HEK293 (cell line): ENCODE data around the gene PLLP.

Experiments used
- GFI1B ChIP-seq: fragments of 450-650 bp; formaldehyde crosslinking; IDR thresholded peaks from 2 replicates; pipeline ENCODE4 v1.5.1; 2016; ENCODE audit warnings: missing biosample characterization, missing genetic modification characterization
- HOXA7 ChIP-seq: sonication (generic); formaldehyde crosslinking; IDR thresholded peaks from 2 replicates; pipeline ENCODE4 v1.8.1; 2022; ENCODE audit warnings: missing genetic modification reagents, borderline replicate concordance
- KLF1 ChIP-seq: fragments of 450-650 bp; formaldehyde crosslinking; IDR thresholded peaks from 2 replicates; pipeline ENCODE4 v1.5.1; 2016; ENCODE audit warnings: missing biosample characterization, missing genetic modification characterization
- KLF8 ChIP-seq: fragments of 450-650 bp; formaldehyde crosslinking; IDR thresholded peaks from 2 replicates; pipeline ENCODE4 v1.5.1; 2016; ENCODE audit warnings: missing biosample characterization, missing genetic modification characterization
- OSR2 ChIP-seq: fragments of 450-650 bp; formaldehyde crosslinking; IDR thresholded peaks from 2 replicates; pipeline ENCODE4 v1.5.1; 2016; ENCODE audit warnings: missing biosample characterization, missing genetic modification characterization
- OVOL3 ChIP-seq: fragments of 450-650 bp; formaldehyde crosslinking; IDR thresholded peaks from 2 replicates; pipeline ENCODE4 v1.5.1; 2016; ENCODE audit warnings: missing biosample characterization, missing genetic modification characterization
- PRDM1 ChIP-seq: fragments of 450-650 bp; formaldehyde crosslinking; IDR thresholded peaks from 2 replicates; pipeline ENCODE4; 2016; ENCODE audit warnings: missing biosample characterization, missing genetic modification characterization
- REPIN1 ChIP-seq: fragments of 450-650 bp; formaldehyde crosslinking; IDR thresholded peaks from 2 replicates; pipeline ENCODE4 v1.5.1; 2017; ENCODE audit warnings: missing biosample characterization, missing genetic modification characterization, low read depth
- ZBTB21 ChIP-seq: fragments of 450-650 bp; formaldehyde crosslinking; IDR thresholded peaks from 2 replicates; pipeline ENCODE4 v1.5.1; 2017; ENCODE audit warnings: missing biosample characterization, missing genetic modification characterization
- ZBTB48 ChIP-seq: fragments of 450-650 bp; formaldehyde crosslinking; IDR thresholded peaks from 2 replicates; pipeline ENCODE4 v1.5.1; 2016; ENCODE audit warnings: missing biosample characterization, missing genetic modification characterization
- ZNF132 ChIP-seq: fragments of 450-650 bp; formaldehyde crosslinking; IDR thresholded peaks from 2 replicates; pipeline ENCODE4 v1.5.1; 2017; ENCODE audit warnings: missing biosample characterization, missing genetic modification characterization, borderline replicate concordance
- ZNF133 ChIP-seq: fragments of 450-650 bp; formaldehyde crosslinking; IDR thresholded peaks from 2 replicates; pipeline ENCODE4 v1.5.1; 2016; ENCODE audit warnings: missing biosample characterization, missing genetic modification characterization
- ZNF138 ChIP-seq: fragments of 450-650 bp; formaldehyde crosslinking; IDR thresholded peaks from 2 replicates; pipeline ENCODE4 v1.5.1; 2016; ENCODE audit warnings: missing biosample characterization, missing genetic modification characterization, borderline replicate concordance
- ZNF211 ChIP-seq: fragments of 450-650 bp; formaldehyde crosslinking; IDR thresholded peaks from 2 replicates; pipeline ENCODE4 v1.5.1; 2016; ENCODE audit warnings: low read depth, missing biosample characterization, missing genetic modification characterization
- ZNF221 ChIP-seq: fragments of 450-650 bp; formaldehyde crosslinking; IDR thresholded peaks from 2 replicates; pipeline ENCODE4 v1.5.1; 2017; ENCODE audit warnings: missing biosample characterization, missing genetic modification characterization, borderline replicate concordance
- ZNF239 ChIP-seq: fragments of 450-650 bp; formaldehyde crosslinking; IDR thresholded peaks from 2 replicates; pipeline ENCODE4 v1.5.1; 2016; ENCODE audit warnings: missing biosample characterization, missing genetic modification characterization
- ZNF266 ChIP-seq: fragments of 450-650 bp; formaldehyde crosslinking; IDR thresholded peaks from 2 replicates; pipeline ENCODE4 v1.5.1; 2016; ENCODE audit warnings: missing biosample characterization, missing genetic modification characterization, low read depth
- ZNF292 ChIP-seq: fragments of 450-650 bp; formaldehyde crosslinking; IDR thresholded peaks from 2 replicates; pipeline ENCODE4 v1.5.1; 2016; ENCODE audit warnings: low read depth, missing biosample characterization, missing genetic modification characterization, borderline replicate concordance
- ZNF404 ChIP-seq: fragments of 450-650 bp; formaldehyde crosslinking; IDR thresholded peaks from 2 replicates; pipeline ENCODE4 v1.5.1; 2017; ENCODE audit warnings: missing biosample characterization, missing genetic modification characterization
- ZNF416 ChIP-seq: fragments of 450-650 bp; formaldehyde crosslinking; IDR thresholded peaks from 2 replicates; pipeline ENCODE4 v1.5.1; 2016; ENCODE audit warnings: missing biosample characterization, missing genetic modification characterization
- ZNF548 ChIP-seq: fragments of 450-650 bp; formaldehyde crosslinking; IDR thresholded peaks from 2 replicates; pipeline ENCODE4 v1.5.1; 2016; ENCODE audit warnings: missing biosample characterization, missing genetic modification characterization
- ZNF596 ChIP-seq: fragments of 450-650 bp; IDR thresholded peaks from 2 replicates; pipeline ENCODE4 v1.5.0; 2018; ENCODE audit warnings: missing biosample characterization, mild to moderate bottlenecking, missing genetic modification characterization, moderate library complexity
- ZNF610 ChIP-seq: fragments of 450-650 bp; formaldehyde crosslinking; IDR thresholded peaks from 2 replicates; pipeline ENCODE4 v1.5.1; 2016; ENCODE audit warnings: missing biosample characterization, missing genetic modification characterization, borderline replicate concordance
- ZNF629 ChIP-seq: fragments of 450-650 bp; formaldehyde crosslinking; IDR thresholded peaks from 2 replicates; pipeline ENCODE4 v1.5.1; 2017; ENCODE audit warnings: missing biosample characterization, missing genetic modification characterization
- ZNF654 ChIP-seq: fragments of 450-650 bp; formaldehyde crosslinking; IDR thresholded peaks from 2 replicates; pipeline ENCODE4 v1.5.1; 2016; ENCODE audit warnings: low read depth, missing biosample characterization, missing genetic modification characterization
- ZNF664 ChIP-seq: fragments of 450-650 bp; formaldehyde crosslinking; IDR thresholded peaks from 2 replicates; pipeline ENCODE4 v1.5.1; 2016; ENCODE audit warnings: missing biosample characterization, missing genetic modification characterization
- ZNF785 ChIP-seq: fragments of 450-650 bp; formaldehyde crosslinking; IDR thresholded peaks from 2 replicates; pipeline ENCODE4 v1.5.1; 2016; ENCODE audit warnings: missing biosample characterization, missing genetic modification characterization
- ZNF792 ChIP-seq: fragments of 450-650 bp; formaldehyde crosslinking; IDR thresholded peaks from 2 replicates; pipeline ENCODE4 v1.5.1; 2016; ENCODE audit warnings: missing biosample characterization, missing genetic modification characterization
- ZNF837 ChIP-seq: fragments of 450-650 bp; formaldehyde crosslinking; IDR thresholded peaks from 2 replicates; pipeline ENCODE4 v1.5.1; 2016; ENCODE audit warnings: missing biosample characterization, missing genetic modification characterization
- ZSCAN23 ChIP-seq: fragments of 450-650 bp; formaldehyde crosslinking; IDR thresholded peaks from 2 replicates; pipeline ENCODE4 v1.5.1; 2016; ENCODE audit warnings: missing biosample characterization, missing genetic modification characterization
- TF ChIP-seq, protein P1 (sequence below): fragments of 450-650 bp; formaldehyde crosslinking; IDR thresholded peaks from 2 replicates; pipeline ENCODE4 v1.5.1; 2016; ENCODE audit warnings: missing biosample characterization, missing genetic modification characterization, borderline replicate concordance
- TF ChIP-seq, protein P2 (sequence below): sonication (generic); formaldehyde crosslinking; IDR thresholded peaks from 2 replicates; pipeline ENCODE4 v1.8.1; 2022; ENCODE audit warnings: mild to moderate bottlenecking, moderate library complexity, missing genetic modification reagents
- TF ChIP-seq, protein P3 (sequence below): fragments of 450-650 bp; formaldehyde crosslinking; IDR thresholded peaks from 2 replicates; pipeline ENCODE4 v1.5.1; 2016; ENCODE audit warnings: missing biosample characterization, missing genetic modification characterization
- TF ChIP-seq, protein P4 (sequence below): fragments of 450-650 bp; formaldehyde crosslinking; IDR thresholded peaks from 2 replicates; pipeline ENCODE4 v1.5.1; 2016; ENCODE audit warnings: missing biosample characterization, missing genetic modification characterization

The PLLP gene

DNA sequence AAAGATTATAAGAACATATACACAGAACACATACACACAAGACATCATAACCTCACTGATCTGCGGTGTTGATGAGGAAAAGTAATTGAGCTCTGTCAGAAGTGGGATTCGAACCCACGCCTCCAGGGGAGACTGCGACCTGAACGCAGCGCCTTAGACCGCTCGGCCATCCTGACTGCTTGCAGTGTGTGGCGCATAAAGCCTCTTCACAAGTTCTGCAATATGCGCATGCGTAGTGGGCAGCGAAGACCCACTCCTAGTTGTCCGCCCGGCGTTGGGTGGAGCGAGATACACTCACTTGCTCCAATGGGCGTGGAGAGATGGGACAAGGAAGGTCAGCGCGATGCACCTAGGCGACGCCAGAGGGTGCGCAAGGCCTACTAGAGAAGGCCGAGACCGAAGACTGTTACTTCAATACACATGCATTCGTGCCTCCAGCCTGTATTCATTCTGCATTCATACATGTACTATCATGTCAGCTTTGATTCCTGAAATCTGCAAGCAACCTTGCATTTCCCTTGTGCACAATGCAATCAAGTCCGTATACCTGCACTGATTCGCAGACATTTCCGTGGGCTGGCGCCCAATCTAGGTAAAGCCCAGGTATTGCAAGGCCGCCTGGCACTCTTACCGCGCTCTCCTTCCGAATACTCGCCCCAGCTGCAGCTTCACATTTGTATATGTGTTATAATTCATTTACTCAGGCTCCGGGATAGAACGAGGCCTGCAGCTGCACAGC, 16.1 kb upstream of the PLLP start (continued):
- TF ChIP-seq ZNF596 (tag by site-specific recombination) (no peak), ZNF211 (no peak), ZNF404 (tag by site-specific recombination) (no peak), REPIN1 (tag by site-specific recombination) (no peak; the same call in 1 of the 2 replicates), ZNF138 (tag by site-specific recombination) (no peak), ZNF133 (tag by site-specific recombination) (no peak), ZNF837 (tag by site-specific recombination) (no peak), ZNF266 (tag by site-specific recombination) (no peak), ZBTB21 (no peak), ZNF239 (tag by site-specific recombination) (no peak), KLF8 (tag by site-specific recombination) (peak; percentile 60; the same call in 1 of the 2 replicates), ZBTB48 (no peak), ZNF292 (no peak), OVOL3 (no peak), ZNF785 (tag by site-specific recombination) (no peak), KLF1 (tag by site-specific recombination) (peak; percentile 68), GFI1B (no peak; the same call in 1 of the 2 replicates), ZNF629 (peak; percentile 30; the same call in 1 of the 2 replicates), OSR2 (tag by site-specific recombination) (no peak), ZNF221 (tag by site-specific recombination) (no peak), ZNF548 (no peak), ZSCAN23 (tag by site-specific recombination) (no peak), ZNF792 (tag by site-specific recombination) (no peak), ZNF132 (no peak), PRDM1 (tag by site-specific recombination) (no peak), ZNF654 (tag by site-specific recombination) (peak; percentile 87), ZNF610 (tag by site-specific recombination) (no peak), ZNF664 (tag by site-specific recombination) (no peak), ZNF416 (no peak), HOXA7 (CRISPR knock-in tag) (no peak)
- TF ChIP-seq, protein P1, sequence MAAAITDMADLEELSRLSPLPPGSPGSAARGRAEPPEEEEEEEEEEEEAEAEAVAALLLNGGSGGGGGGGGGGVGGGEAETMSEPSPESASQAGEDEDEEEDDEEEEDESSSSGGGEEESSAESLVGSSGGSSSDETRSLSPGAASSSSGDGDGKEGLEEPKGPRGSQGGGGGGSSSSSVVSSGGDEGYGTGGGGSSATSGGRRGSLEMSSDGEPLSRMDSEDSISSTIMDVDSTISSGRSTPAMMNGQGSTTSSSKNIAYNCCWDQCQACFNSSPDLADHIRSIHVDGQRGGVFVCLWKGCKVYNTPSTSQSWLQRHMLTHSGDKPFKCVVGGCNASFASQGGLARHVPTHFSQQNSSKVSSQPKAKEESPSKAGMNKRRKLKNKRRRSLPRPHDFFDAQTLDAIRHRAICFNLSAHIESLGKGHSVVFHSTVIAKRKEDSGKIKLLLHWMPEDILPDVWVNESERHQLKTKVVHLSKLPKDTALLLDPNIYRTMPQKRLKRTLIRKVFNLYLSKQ: no peak
- TF ChIP-seq, protein P2, sequence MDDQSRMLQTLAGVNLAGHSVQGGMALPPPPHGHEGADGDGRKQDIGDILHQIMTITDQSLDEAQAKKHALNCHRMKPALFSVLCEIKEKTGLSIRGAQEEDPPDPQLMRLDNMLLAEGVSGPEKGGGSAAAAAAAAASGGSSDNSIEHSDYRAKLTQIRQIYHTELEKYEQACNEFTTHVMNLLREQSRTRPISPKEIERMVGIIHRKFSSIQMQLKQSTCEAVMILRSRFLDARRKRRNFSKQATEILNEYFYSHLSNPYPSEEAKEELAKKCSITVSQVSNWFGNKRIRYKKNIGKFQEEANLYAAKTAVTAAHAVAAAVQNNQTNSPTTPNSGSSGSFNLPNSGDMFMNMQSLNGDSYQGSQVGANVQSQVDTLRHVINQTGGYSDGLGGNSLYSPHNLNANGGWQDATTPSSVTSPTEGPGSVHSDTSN (CRISPR knock-in tag): peak; percentile 61; the same call in 1 of the 2 replicates
- TF ChIP-seq, protein P3, sequence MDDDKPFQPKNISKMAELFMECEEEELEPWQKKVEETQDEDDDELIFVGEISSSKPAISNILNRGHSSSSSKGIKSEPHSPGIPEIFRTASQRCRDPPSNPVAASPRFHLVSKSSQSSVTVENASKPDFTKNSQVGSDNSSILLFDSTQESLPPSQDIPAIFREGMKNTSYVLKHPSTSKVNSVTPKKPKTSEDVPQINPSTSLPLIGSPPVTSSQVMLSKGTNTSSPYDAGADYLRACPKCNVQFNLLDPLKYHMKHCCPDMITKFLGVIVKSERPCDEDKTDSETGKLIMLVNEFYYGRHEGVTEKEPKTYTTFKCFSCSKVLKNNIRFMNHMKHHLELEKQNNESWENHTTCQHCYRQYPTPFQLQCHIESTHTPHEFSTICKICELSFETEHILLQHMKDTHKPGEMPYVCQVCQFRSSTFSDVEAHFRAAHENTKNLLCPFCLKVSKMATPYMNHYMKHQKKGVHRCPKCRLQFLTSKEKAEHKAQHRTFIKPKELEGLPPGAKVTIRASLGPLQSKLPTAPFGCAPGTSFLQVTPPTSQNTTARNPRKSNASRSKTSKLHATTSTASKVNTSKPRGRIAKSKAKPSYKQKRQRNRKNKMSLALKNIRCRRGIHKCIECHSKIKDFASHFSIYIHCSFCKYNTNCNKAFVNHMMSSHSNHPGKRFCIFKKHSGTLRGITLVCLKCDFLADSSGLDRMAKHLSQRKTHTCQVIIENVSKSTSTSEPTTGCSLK (tag by site-specific recombination): no peak
- TF ChIP-seq, protein P4, sequence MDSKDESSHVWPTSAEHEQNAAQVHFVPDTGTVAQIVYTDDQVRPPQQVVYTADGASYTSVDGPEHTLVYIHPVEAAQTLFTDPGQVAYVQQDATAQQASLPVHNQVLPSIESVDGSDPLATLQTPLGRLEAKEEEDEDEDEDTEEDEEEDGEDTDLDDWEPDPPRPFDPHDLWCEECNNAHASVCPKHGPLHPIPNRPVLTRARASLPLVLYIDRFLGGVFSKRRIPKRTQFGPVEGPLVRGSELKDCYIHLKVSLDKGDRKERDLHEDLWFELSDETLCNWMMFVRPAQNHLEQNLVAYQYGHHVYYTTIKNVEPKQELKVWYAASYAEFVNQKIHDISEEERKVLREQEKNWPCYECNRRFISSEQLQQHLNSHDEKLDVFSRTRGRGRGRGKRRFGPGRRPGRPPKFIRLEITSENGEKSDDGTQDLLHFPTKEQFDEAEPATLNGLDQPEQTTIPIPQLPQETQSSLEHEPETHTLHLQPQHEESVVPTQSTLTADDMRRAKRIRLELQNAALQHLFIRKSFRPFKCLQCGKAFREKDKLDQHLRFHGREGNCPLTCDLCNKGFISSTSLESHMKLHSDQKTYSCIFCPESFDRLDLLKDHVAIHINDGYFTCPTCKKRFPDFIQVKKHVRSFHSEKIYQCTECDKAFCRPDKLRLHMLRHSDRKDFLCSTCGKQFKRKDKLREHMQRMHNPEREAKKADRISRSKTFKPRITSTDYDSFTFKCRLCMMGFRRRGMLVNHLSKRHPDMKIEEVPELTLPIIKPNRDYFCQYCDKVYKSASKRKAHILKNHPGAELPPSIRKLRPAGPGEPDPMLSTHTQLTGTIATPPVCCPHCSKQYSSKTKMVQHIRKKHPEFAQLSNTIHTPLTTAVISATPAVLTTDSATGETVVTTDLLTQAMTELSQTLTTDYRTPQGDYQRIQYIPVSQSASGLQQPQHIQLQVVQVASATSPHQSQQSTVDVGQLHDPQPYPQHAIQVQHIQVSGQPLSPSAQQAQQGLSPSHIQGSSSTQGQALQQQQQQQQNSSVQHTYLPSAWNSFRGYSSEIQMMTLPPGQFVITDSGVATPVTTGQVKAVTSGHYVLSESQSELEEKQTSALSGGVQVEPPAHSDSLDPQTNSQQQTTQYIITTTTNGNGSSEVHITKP (tag by site-specific recombination): no peak
